WTC11 (cell line): ENCODE measurements around the gene DYNLT3.

ENCODE experiments used
- CREM ChIP-seq: sonication (generic); formaldehyde crosslinking; IDR thresholded peaks from 2 replicates; pipeline ENCODE4 v1.8.1; 2022; ENCODE audit warnings: mild to moderate bottlenecking, missing genetic modification reagents, moderate library complexity
- JUN ChIP-seq: sonication (generic); formaldehyde crosslinking; IDR thresholded peaks from 2 replicates; pipeline ENCODE4 v1.8.0; 2023; ENCODE audit warnings: mild to moderate bottlenecking, missing genetic modification reagents
- OVOL2 ChIP-seq: fragments of 250-450 bp; sonication (Bioruptor Pico); IDR thresholded peaks from 2 replicates; pipeline ENCODE4 v1.9.0; 2021; ENCODE audit warnings: mild to moderate bottlenecking, borderline replicate concordance
- TP53 ChIP-seq: sonication (generic); formaldehyde crosslinking; IDR thresholded peaks from 2 replicates; pipeline ENCODE4 v1.8.1; 2023; ENCODE audit warnings: mild to moderate bottlenecking, missing genetic modification reagents
- ZNF121 ChIP-seq: sonication (generic); formaldehyde crosslinking; IDR thresholded peaks from 2 replicates; pipeline ENCODE4 v1.8.0; 2023; ENCODE audit warnings: missing genetic modification reagents
- ZNF138 ChIP-seq: sonication (generic); formaldehyde crosslinking; conservative IDR thresholded peaks from 2 replicates; pipeline ENCODE4 v1.8.1; 2022; ENCODE audit warnings: mild to moderate bottlenecking, moderate library complexity, missing genetic modification reagents
- TF ChIP-seq, protein P1 (sequence below): sonication (generic); formaldehyde crosslinking; IDR thresholded peaks from 2 replicates; pipeline ENCODE4 v1.8.1; 2023; ENCODE audit warnings: mild to moderate bottlenecking, missing genetic modification reagents, borderline replicate concordance
- TF ChIP-seq, protein P2 (sequence below): sonication (generic); formaldehyde crosslinking; IDR thresholded peaks from 2 replicates; pipeline ENCODE4 v1.8.1; 2023; ENCODE audit warnings: mild to moderate bottlenecking, missing genetic modification reagents, moderate library complexity
- TF ChIP-seq, protein P3 (sequence below): sonication (generic); formaldehyde crosslinking; IDR thresholded peaks from 2 replicates; pipeline ENCODE4 v1.8.1; 2022; ENCODE audit warnings: low read depth, missing genetic modification reagents, borderline replicate concordance
- TF ChIP-seq, protein P4 (sequence below): sonication (generic); formaldehyde crosslinking; IDR thresholded peaks from 2 replicates; pipeline ENCODE4 v1.8.0; 2023; ENCODE audit warnings: mild to moderate bottlenecking, missing genetic modification reagents
- TF ChIP-seq, protein P5 (sequence below): fragments of 200-600 bp; IDR thresholded peaks from 2 replicates; pipeline ENCODE4 v1.8.0; 2022; ENCODE audit warnings: antibody characterized with exemption
- TF ChIP-seq, protein P6 (sequence below): sonication (generic); formaldehyde crosslinking; IDR thresholded peaks from 2 replicates; pipeline ENCODE4 v1.8.1; 2023; ENCODE audit warnings: mild to moderate bottlenecking, missing genetic modification reagents
- TF ChIP-seq, protein P7 (sequence below): sonication (generic); formaldehyde crosslinking; IDR thresholded peaks from 2 replicates; pipeline ENCODE4 v1.8.0; 2022; ENCODE audit warnings: mild to moderate bottlenecking, missing genetic modification reagents

DNA sequence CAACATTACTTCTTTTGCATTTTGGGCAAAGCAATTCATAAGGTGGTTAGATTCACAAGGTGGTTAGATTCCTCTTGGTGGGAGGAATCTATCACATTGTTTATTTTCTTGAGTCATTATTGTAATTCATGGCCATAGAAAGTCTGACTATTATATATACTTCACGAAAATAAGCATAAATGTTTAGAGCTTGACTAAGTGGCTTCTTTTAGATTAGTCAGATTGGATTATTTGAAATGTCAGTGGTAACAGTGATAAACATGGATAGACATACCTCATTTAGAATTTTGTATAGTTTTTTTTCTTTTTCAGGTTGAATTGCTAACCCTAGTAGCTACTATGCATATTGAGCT, 24.9 kb upstream of the DYNLT3 start:
- TF ChIP-seq, protein P1, sequence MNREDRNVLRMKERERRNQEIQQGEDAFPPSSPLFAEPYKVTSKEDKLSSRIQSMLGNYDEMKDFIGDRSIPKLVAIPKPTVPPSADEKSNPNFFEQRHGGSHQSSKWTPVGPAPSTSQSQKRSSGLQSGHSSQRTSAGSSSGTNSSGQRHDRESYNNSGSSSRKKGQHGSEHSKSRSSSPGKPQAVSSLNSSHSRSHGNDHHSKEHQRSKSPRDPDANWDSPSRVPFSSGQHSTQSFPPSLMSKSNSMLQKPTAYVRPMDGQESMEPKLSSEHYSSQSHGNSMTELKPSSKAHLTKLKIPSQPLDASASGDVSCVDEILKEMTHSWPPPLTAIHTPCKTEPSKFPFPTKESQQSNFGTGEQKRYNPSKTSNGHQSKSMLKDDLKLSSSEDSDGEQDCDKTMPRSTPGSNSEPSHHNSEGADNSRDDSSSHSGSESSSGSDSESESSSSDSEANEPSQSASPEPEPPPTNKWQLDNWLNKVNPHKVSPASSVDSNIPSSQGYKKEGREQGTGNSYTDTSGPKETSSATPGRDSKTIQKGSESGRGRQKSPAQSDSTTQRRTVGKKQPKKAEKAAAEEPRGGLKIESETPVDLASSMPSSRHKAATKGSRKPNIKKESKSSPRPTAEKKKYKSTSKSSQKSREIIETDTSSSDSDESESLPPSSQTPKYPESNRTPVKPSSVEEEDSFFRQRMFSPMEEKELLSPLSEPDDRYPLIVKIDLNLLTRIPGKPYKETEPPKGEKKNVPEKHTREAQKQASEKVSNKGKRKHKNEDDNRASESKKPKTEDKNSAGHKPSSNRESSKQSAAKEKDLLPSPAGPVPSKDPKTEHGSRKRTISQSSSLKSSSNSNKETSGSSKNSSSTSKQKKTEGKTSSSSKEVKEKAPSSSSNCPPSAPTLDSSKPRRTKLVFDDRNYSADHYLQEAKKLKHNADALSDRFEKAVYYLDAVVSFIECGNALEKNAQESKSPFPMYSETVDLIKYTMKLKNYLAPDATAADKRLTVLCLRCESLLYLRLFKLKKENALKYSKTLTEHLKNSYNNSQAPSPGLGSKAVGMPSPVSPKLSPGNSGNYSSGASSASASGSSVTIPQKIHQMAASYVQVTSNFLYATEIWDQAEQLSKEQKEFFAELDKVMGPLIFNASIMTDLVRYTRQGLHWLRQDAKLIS (CRISPR knock-in tag), result no peak
- TF ChIP-seq, protein P2, sequence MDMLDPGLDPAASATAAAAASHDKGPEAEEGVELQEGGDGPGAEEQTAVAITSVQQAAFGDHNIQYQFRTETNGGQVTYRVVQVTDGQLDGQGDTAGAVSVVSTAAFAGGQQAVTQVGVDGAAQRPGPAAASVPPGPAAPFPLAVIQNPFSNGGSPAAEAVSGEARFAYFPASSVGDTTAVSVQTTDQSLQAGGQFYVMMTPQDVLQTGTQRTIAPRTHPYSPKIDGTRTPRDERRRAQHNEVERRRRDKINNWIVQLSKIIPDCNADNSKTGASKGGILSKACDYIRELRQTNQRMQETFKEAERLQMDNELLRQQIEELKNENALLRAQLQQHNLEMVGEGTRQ (CRISPR knock-in tag), result no peak
- TF ChIP-seq, protein P3, sequence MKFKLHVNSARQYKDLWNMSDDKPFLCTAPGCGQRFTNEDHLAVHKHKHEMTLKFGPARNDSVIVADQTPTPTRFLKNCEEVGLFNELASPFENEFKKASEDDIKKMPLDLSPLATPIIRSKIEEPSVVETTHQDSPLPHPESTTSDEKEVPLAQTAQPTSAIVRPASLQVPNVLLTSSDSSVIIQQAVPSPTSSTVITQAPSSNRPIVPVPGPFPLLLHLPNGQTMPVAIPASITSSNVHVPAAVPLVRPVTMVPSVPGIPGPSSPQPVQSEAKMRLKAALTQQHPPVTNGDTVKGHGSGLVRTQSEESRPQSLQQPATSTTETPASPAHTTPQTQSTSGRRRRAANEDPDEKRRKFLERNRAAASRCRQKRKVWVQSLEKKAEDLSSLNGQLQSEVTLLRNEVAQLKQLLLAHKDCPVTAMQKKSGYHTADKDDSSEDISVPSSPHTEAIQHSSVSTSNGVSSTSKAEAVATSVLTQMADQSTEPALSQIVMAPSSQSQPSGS (CRISPR knock-in tag), result no peak
- TF ChIP-seq, protein P4, sequence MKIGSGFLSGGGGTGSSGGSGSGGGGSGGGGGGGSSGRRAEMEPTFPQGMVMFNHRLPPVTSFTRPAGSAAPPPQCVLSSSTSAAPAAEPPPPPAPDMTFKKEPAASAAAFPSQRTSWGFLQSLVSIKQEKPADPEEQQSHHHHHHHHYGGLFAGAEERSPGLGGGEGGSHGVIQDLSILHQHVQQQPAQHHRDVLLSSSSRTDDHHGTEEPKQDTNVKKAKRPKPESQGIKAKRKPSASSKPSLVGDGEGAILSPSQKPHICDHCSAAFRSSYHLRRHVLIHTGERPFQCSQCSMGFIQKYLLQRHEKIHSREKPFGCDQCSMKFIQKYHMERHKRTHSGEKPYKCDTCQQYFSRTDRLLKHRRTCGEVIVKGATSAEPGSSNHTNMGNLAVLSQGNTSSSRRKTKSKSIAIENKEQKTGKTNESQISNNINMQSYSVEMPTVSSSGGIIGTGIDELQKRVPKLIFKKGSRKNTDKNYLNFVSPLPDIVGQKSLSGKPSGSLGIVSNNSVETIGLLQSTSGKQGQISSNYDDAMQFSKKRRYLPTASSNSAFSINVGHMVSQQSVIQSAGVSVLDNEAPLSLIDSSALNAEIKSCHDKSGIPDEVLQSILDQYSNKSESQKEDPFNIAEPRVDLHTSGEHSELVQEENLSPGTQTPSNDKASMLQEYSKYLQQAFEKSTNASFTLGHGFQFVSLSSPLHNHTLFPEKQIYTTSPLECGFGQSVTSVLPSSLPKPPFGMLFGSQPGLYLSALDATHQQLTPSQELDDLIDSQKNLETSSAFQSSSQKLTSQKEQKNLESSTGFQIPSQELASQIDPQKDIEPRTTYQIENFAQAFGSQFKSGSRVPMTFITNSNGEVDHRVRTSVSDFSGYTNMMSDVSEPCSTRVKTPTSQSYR (CRISPR knock-in tag), result no peak
- TF ChIP-seq, protein P5, sequence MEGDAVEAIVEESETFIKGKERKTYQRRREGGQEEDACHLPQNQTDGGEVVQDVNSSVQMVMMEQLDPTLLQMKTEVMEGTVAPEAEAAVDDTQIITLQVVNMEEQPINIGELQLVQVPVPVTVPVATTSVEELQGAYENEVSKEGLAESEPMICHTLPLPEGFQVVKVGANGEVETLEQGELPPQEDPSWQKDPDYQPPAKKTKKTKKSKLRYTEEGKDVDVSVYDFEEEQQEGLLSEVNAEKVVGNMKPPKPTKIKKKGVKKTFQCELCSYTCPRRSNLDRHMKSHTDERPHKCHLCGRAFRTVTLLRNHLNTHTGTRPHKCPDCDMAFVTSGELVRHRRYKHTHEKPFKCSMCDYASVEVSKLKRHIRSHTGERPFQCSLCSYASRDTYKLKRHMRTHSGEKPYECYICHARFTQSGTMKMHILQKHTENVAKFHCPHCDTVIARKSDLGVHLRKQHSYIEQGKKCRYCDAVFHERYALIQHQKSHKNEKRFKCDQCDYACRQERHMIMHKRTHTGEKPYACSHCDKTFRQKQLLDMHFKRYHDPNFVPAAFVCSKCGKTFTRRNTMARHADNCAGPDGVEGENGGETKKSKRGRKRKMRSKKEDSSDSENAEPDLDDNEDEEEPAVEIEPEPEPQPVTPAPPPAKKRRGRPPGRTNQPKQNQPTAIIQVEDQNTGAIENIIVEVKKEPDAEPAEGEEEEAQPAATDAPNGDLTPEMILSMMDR, result no peak
- no peak for TF ChIP-seq JUN (CRISPR knock-in tag)
- TF ChIP-seq ZNF138 (CRISPR knock-in tag), result no peak
- TF ChIP-seq, protein P6, sequence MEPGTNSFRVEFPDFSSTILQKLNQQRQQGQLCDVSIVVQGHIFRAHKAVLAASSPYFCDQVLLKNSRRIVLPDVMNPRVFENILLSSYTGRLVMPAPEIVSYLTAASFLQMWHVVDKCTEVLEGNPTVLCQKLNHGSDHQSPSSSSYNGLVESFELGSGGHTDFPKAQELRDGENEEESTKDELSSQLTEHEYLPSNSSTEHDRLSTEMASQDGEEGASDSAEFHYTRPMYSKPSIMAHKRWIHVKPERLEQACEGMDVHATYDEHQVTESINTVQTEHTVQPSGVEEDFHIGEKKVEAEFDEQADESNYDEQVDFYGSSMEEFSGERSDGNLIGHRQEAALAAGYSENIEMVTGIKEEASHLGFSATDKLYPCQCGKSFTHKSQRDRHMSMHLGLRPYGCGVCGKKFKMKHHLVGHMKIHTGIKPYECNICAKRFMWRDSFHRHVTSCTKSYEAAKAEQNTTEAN (CRISPR knock-in tag), result no peak
- TF ChIP-seq TP53 (CRISPR knock-in tag), result no peak
- TF ChIP-seq, protein P7, sequence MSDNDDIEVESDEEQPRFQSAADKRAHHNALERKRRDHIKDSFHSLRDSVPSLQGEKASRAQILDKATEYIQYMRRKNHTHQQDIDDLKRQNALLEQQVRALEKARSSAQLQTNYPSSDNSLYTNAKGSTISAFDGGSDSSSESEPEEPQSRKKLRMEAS (CRISPR knock-in tag), result no peak
- TF ChIP-seq CREM (CRISPR knock-in tag), result no peak
- no peak for TF ChIP-seq ZNF121 (CRISPR knock-in tag)
- no peak for TF ChIP-seq OVOL2 (CRISPR knock-in tag)
